H1 (cell line): ENCODE results near the gene BCL6B. TPM values are rescaled to one million over a fixed set of nuclear protein-coding genes. Genes with fewer than 3 reads are reported as not detected.

Experiments
- ASH2L ChIP-seq: fragments of 200-600, 300-600 bp; sonication (generic); IDR thresholded peaks from one replicate; pipeline ENCODE4 v1.7.1; 2017; ENCODE audit warnings: low read length
- CHD1 ChIP-seq: IDR thresholded peaks from 2 replicates; pipeline ENCODE4 v1.6.1; 2012; ENCODE audit warnings: low read depth, low read length, improper control_type of control experiment
- RFX5 ChIP-seq: IDR thresholded peaks from 2 replicates; pipeline ENCODE4 v1.6.1; 2011; ENCODE audit warnings: low read depth, low read length, improper control_type of control experiment, borderline replicate concordance
- SAP30 ChIP-seq: fragments of 300-600 bp; sonication (generic); IDR thresholded peaks from 2 replicates; pipeline ENCODE4 v1.7.1; 2012; ENCODE audit warnings: low read length, moderate library complexity, mild to moderate bottlenecking, inconsistent platforms; ENCODE audit not compliant: insufficient read depth, insufficient replicate concordance
- polyA plus RNA-seq, 7 experiments: library from polyadenylated mRNA; depleted of rRNA in 3 of 7; stranded (reverse) in 5 of 7; unstranded in 2 of 7; fragments of >200 nt in 5 of 7; fragments of 200-250 nt in 2 of 7; gene quantifications; 1 replicate in 5 of 7; 2 replicates in 1 of 7; 4 replicates in 1 of 7; pipeline versions ENCODE4 v1.2.1 to v1.2.3, GENCODE V29; 2011 to 2013; ENCODE audit warnings: missing spikeins in 2 of 7, mixed read lengths in 2 of 7
- total RNA-seq: library from RNA; stranded (reverse); fragmentation: NEBNext Ultra II Directional; extraction: Animal tissue kit (Norgen Biotek cat#: 25700); gene quantifications from 2 replicates; pipeline ENCODE4 v1.2.1, GENCODE V29; 2021

Gene BCL6B
- total and polyA plus RNA-seq, 2 of the 8 experiments (the other 6 are each of a cell fraction or from before 2014, with no cell fraction given): 6.6 to 8.7 TPM

GRCh38 chr17:7058831-7059447 lies 36.1 kb downstream of the BCL6B start (continued):
- TF ChIP-seq RFX5 (no peak), ASH2L (no peak), CHD1 (no peak), SAP30 (no peak)
